Hepatocyte (in vitro differentiated cells): ENCODE data around the gene TMA7.

Experiments used
- CTCF ChIP-seq: fragments of 200-600 bp; sonication (generic); IDR thresholded peaks from 2 replicates; pipeline ENCODE4 v1.5.1; 2016; ENCODE audit warnings: antibody characterized with exemption, mild to moderate bottlenecking; ENCODE audit not compliant: poor library complexity
- EZH2 ChIP-seq: fragments of 200-600 bp; sonication (generic); IDR thresholded peaks from 2 replicates; pipeline ENCODE4 v1.6.1; 2016; ENCODE audit warnings: antibody characterized with exemption, mild to moderate bottlenecking, borderline replicate concordance
- EZH2phosphoT487 ChIP-seq: fragments of 200-600 bp; sonication (generic); IDR thresholded peaks from one replicate; pipeline ENCODE4 v1.6.1; 2018; ENCODE audit warnings: antibody characterized with exemption, mild to moderate bottlenecking, low read depth, moderate library complexity; ENCODE audit not compliant: unreplicated experiment, severe bottlenecking

- TF ChIP-seq EZH2, result no peak
- no peak for TF ChIP-seq EZH2phosphoT487
- TF ChIP-seq CTCF, result no peak
Measured at GRCh38 chr3:48437812-48438211, 2.2 kb upstream of the TMA7 start.
